ENCODE results near the gene ASB2. TPM values are rescaled to one million over a fixed set of nuclear protein-coding genes. Genes with fewer than 3 reads are reported as not detected.

ASB2 gene
- polyA plus RNA-seq, 3 donors, result 0.25 to 2.5 (median 1.4) TPM

DNA sequence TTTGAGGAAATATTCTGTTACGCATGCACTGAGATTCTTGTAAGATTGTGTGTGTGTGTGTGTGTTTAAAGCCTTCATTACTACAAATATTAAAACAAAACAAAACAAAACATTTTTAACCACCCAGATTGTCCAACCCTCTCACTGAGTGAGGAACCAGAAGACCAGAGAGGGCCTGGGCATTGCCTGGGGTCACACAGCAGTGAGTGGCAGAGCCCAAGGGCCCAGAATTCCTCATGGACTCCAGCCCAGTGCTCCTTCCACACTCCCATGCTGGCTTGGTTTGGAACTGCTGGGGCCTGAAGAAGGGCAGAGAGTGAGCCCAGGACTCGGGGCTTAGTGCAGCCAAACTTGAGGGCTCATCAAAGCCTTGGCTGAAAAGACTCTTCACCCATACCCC lies 48.2 kb upstream of the ASB2 start:
- peaks cover 41% of the 10 kb centered on the region for H3K4me1 Mint-ChIP-seq
- H3K27me3 ChIP-seq (ENCODE audit: control insufficient read depth in 2 of 2, insufficient read depth in 2 of 2, low read length in 2 of 2), result no peaks in the 10 kb centered on the region
- H3K4me3 Mint-ChIP-seq, result no peak overlapping the region

GRCh38 chr14:94022532-94023411 lies 46.4 kb upstream of the ASB2 start:
- H3K4me2 ChIP-seq (replicated peaks; ENCODE audit: extremely low read depth, low read length, poor library complexity, severe bottlenecking), result no peak overlapping the region
- peak overlapping the region in 2 of 7 donors; percentile 6 to 11 for H3K27ac Mint-ChIP-seq
- H3K79me2 ChIP-seq (ENCODE audit: insufficient read depth, low read length), result no peaks in the 10 kb centered on the region
- no peaks in the 10 kb centered on the region for H4K20me1 ChIP-seq (ENCODE audit: insufficient read depth, low read length)
- TF ChIP-seq, protein P1, sequence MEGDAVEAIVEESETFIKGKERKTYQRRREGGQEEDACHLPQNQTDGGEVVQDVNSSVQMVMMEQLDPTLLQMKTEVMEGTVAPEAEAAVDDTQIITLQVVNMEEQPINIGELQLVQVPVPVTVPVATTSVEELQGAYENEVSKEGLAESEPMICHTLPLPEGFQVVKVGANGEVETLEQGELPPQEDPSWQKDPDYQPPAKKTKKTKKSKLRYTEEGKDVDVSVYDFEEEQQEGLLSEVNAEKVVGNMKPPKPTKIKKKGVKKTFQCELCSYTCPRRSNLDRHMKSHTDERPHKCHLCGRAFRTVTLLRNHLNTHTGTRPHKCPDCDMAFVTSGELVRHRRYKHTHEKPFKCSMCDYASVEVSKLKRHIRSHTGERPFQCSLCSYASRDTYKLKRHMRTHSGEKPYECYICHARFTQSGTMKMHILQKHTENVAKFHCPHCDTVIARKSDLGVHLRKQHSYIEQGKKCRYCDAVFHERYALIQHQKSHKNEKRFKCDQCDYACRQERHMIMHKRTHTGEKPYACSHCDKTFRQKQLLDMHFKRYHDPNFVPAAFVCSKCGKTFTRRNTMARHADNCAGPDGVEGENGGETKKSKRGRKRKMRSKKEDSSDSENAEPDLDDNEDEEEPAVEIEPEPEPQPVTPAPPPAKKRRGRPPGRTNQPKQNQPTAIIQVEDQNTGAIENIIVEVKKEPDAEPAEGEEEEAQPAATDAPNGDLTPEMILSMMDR (IDR thresholded peaks at IDR 0.05), result no peak
- no peaks in the 10 kb centered on the region for H3K36me3 Mint-ChIP-seq
- H3K27me3 Mint-ChIP-seq (ENCODE audit: low read depth in 3 of 3), result peaks cover 2 to 8% (median 3%) of the 10 kb centered on the region in 3 donors
- no peaks in the 10 kb centered on the region for H3K27me3 ChIP-seq (ENCODE audit: control insufficient read depth in 2 of 2, insufficient read depth in 2 of 2, low read length in 2 of 2)
- DNase-seq, result no peak
- H3K9me3 Mint-ChIP-seq, result no peaks in the 10 kb centered on the region
- WGBS (ENCODE audit: insufficient coverage), result 65% methylated on average over 7 of the region's 10 CpGs
- peaks cover 23% of the 10 kb centered on the region for H3K4me1 Mint-ChIP-seq
- no peak overlapping the region for H3K4me3 Mint-ChIP-seq
- intact Hi-C loops (cut with micrococcal nuclease), result no loop called here
- peaks cover 15 to 21% of the 10 kb centered on the region in 2 donors for H3K4me1 ChIP-seq (ENCODE audit: control insufficient read depth in 1 of 2, insufficient read depth in 2 of 2, low read length in 2 of 2)
- H2AFZ ChIP-seq (ENCODE audit: insufficient read depth, low read depth, low read length, poor library complexity, severe bottlenecking), result peak overlapping the region; percentile 24
- no peak overlapping the region for H3K9ac ChIP-seq (ENCODE audit: insufficient read depth, low read length, poor library complexity, severe bottlenecking)
- no peak overlapping the region for H3K4me3 ChIP-seq (replicated peaks in 1 of 3; ENCODE audit: low read depth in 2 of 3, low read length in 3 of 3)
- H3K36me3 ChIP-seq (replicated peaks in 1 of 2; ENCODE audit: control insufficient read depth in 1 of 2, insufficient read depth in 2 of 2, low read length in 2 of 2), result no peaks in the 10 kb centered on the region
- no peak overlapping the region for H3K27ac ChIP-seq (ENCODE audit: low read depth in 1 of 2, low read length in 2 of 2)
- H3K9me3 ChIP-seq (replicated peaks in 1 of 2; ENCODE audit: control insufficient read depth in 1 of 2, insufficient read depth in 1 of 2, low read length in 2 of 2), result no peaks in the 10 kb centered on the region

More for the DNA sequence above, 48.2 kb upstream of the ASB2 start:
- no peak overlapping the region for H3K4me2 ChIP-seq (replicated peaks; ENCODE audit: extremely low read depth, low read length, poor library complexity, severe bottlenecking)
- Mint-ChIP-seq H3K27me3 (ENCODE audit: low read depth in 3 of 3) (peaks cover 0 to 9% (median 2%) of the 10 kb centered on the region in 3 donors), H3K9me3 (no peaks in the 10 kb centered on the region), H3K36me3 (no peaks in the 10 kb centered on the region), H3K27ac (no peak overlapping the region)
- H4K20me1 ChIP-seq (ENCODE audit: insufficient read depth, low read length), result no peaks in the 10 kb centered on the region
- no peak overlapping the region for H3K4me3 ChIP-seq (replicated peaks in 1 of 3; ENCODE audit: low read depth in 2 of 3, low read length in 3 of 3)
- H3K4me1 ChIP-seq (ENCODE audit: control insufficient read depth in 1 of 2, insufficient read depth in 2 of 2, low read length in 2 of 2), result peaks cover 33 to 38% of the 10 kb centered on the region in 2 donors
- intact Hi-C loops (cut with micrococcal nuclease), result no loop called here
- DNase-seq, result no peak
- TF ChIP-seq, protein P1 (IDR thresholded peaks at IDR 0.05), result no peak
- H3K9ac ChIP-seq (ENCODE audit: insufficient read depth, low read length, poor library complexity, severe bottlenecking), result no peak overlapping the region
- peak overlapping the region; percentile 11 for H2AFZ ChIP-seq (ENCODE audit: insufficient read depth, low read depth, low read length, poor library complexity, severe bottlenecking)
- H3K79me2 ChIP-seq (ENCODE audit: insufficient read depth, low read length), result no peaks in the 10 kb centered on the region
- H3K36me3 ChIP-seq (replicated peaks in 1 of 2; ENCODE audit: control insufficient read depth in 1 of 2, insufficient read depth in 2 of 2, low read length in 2 of 2), result no peaks in the 10 kb centered on the region
- H3K27ac ChIP-seq (ENCODE audit: low read depth in 1 of 2, low read length in 2 of 2), result no peak overlapping the region
- no CpG with 5 or more reads among the region's 2 CpGs for WGBS (ENCODE audit: insufficient coverage)
- no peaks in the 10 kb centered on the region for H3K9me3 ChIP-seq (replicated peaks in 1 of 2; ENCODE audit: control insufficient read depth in 1 of 2, insufficient read depth in 1 of 2, low read length in 2 of 2)
